NCI-H2029 (cell line): Measurements from ENCODE around the gene ZNG1B.
"Not testable (repeated sequence)": the region's sequence is repeated elsewhere in the genome, so short reads cannot be mapped to it uniquely, and the experiment has no call there.

Experiments
- DNase-seq: peaks from one replicate; lab custom pipeline; 2025; lab: John Stamatoyannopoulos, UW

ZNG1B gene

DNA sequence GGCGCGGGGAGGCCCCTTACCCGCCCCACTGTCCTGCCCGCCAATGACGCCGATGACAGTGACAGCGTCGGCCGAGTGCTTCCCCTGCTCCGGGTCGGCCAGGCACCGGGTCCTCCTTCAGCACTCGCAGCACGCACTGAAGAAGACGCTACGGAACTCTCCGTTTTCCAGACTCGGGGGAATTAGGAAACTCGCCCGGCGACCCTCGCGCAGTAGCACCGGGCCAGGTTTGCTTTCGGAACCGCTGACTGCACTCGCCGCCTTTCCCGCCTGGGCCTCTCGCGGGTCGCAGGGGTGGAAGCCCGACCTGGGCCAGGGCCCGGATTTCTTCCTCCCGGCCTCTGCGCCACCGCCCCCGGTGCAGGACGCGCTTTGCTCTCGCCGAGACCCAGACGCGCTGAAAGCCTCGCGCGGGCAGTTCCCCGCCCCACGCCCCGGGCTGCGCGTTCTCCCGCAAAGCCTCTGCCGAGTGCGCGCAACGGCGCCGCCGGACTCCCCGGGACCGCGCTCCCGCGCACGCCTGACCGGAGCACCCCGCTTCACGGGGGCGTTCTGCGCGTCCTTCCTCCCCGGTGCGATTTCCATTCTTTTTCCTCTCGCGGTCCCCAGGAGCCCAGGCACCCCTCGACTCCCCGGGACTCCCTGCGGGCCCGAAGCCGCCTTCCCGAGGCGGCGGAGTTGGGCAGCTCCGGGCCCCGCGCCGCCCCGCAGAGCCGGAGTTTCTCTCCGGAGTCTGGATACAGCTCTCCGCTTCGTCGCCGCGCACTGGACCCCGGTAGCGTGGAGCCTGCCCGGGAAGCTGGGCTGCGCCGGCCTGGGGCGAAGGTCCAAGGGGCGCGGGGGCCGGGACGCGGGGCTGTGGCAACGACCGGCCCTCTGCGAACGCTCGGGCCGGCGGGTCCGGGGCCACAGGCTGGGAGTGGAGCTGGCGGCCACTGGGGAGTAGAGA is 65.9 kb downstream of the ZNG1B start:
- not testable (repeated sequence) for DNase-seq

DNA sequence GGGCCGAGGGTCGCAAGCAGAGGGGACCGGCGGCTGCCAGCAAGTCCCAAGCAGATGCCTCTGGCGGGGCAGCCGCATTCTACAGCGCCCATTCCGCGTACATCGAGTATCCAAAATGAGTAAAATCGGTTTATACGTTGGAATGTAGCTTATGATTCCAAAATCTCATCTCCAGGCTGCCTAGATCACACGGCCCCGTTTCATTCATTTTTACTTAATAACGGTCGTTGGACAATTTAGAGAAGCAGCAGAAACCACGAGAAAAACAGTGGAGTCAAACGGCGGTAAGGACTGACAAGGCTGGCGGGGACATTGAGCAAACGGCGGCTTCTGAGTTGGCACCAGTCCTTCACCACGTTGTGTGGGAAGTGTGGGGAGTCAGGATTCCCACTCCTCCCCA is 66.6 kb downstream of the ZNG1B start:
- DNase-seq: not testable (repeated sequence)

DNA sequence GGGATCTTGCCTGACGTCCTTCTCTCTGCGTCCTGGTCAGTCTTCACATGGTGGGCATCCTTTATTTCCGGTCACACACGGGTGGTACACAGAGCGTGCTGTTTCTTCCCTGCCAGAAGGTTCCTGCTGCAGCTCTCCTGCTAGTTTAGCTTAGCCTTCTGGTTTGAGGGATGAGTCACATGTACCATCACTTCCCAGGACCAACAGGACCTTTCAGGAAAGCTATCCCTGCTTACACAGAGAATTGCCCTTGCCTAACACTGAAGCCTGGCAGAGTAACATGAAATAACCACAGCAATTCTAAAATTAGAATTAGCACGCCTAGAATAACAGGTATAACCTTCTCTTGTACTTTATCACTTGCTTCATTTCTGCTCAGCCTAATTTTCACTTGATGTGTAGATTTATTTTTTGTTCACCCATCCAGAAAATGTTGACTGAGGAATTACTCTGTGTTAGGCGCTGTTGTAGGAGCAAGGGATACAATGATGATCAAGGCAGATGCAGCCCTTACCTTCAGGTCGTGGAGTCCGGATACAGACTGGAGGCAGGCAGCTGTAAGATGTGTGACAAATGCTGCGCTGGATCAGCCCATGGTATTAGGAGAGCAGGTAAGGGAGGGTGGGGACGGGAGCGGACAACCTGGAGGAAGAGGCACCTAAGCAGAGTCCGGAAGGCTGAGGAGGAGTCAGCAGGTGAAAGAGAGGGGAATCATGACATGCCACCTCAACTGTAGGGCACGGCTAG is 70.1 kb downstream of the ZNG1B start:
- not testable (repeated sequence) for DNase-seq

DNA sequence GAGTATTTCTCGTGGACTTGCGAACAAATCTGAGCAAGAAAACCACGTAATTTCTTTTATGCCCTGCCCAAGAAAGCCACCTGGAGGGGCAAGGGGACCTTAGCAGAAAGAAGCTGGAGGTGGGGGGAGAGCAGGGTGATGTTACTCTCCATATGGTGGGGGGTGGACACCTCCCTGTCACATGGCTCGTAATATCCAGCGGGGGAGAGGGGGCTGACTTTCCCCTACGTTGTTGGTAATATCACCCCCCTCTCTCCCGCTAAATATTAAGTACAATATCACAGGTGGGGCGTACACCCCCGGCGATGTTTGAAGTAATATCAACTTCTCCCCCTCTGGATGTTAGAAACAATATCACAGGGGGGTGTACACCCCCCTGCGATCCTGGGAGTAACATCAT is 70.7 kb downstream of the ZNG1B start:
- not testable (repeated sequence) for DNase-seq

DNA sequence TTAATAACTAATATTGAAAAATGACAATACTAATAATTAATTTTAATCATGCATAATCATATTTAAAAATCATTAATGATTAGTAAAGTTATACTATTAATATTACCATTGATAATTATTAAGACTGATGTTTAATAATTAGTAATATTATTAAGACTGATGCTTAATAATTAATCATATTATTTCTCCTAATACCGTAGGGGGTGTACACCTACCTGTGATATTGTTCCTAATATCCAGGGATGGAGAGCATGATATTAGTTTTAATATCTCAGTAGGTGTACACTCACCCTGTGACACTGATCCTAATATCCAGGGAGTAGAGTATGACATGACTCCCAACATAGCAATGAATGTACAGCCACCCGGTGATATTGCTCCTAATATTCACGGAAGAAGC is 73.4 kb downstream of the ZNG1B start:
- DNase-seq: not testable (repeated sequence)

DNA sequence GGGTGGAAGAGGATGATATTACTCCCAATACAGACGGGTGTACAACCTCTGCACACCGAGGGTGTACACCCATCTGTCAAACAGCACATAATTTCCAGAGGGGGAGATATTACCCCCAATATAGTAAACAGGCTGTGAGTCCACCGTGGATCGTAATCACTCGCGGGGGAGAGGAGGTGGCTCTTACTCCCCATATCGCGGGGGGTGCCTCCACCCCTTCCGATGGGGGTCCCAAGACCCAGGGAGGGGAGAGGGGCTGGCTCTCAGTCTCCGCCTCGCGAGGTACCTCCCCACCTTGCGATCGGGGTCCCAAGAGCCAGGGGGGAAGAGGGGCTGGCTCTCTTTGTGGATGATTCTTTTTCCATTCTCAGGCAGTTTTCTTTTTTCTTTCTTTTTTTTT is 74.4 kb downstream of the ZNG1B start:
- DNase-seq: not testable (repeated sequence)

DNA sequence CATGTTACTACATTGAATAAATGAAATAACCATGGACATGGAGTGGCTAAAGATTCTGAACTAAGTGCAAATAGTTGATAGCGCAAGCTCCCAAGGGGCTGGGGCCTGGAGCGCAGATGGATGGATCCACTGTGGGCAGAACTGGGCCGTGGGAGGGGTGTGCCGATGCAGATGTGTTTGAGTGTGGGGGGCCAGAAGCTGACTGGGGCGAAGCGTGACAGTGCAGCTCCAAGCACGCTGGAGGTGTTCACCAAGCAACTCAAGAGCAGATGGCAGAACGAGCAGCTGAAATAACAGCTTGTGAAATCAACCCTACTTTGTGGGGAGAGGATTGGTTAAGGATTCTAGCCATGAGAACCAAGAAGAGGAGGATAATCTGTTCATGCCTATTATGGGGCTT is 78.0 kb downstream of the ZNG1B start:
- not testable (repeated sequence) for DNase-seq

DNA sequence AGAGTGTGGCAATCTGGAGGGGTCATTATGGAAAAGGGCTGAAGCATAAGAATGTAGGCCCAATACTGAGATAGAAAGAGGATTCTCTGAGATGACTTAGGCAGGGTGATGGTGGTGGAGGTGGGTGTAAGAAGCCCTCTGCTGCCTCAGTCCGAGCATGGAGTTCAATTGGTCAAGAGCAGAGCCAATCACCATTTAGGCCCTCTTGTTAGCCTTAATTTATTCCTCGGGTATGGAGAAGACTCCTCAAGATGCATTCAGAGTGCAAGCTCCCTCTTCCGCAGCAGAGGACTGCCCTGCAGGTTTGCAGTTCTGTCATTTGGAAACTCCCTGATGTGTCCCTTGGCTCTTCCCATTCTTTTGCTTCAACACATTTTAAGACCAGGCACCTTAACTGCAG is 78.5 kb downstream of the ZNG1B start:
- DNase-seq: not testable (repeated sequence)

DNA sequence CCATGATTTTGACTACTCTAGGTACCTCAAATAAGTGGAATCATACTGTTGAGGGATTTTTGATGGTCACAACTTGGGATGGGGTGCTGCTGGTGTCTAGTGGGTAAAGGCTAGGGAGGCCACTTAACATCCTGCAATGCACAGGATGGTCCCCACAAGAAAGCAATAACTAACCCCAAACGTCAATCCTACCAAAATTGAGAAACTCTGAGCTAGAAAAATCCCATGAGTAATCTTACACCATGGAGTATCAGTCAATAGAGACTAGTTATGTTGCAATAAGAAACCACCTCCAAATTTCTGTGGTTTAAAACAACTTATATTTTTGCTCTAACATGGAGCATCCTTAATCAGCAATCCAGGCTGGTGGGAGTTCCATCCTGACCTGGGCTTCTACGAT is 79.5 kb downstream of the ZNG1B start:
- not testable (repeated sequence) for DNase-seq

DNA sequence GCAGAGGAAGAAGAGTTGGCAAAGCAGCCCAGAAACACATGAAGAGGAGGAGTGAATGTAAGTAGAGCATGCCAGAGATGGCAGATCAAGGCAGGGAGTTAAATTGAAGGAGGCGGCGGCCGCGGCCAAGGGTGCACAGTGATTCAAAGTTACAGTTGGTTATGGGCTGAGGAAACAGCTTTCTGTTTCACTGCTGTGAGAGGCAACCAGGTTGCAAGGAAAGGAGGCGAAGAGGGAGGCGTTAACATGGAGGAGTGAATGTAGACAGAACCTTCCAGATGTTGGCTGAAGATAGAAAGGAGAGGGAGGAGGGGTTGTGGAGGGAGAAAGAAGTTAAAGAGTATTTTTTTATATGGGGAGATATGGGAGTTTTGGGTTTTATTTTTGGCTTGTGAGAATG is 83.3 kb downstream of the ZNG1B start:
- DNase-seq: not testable (repeated sequence)

DNA sequence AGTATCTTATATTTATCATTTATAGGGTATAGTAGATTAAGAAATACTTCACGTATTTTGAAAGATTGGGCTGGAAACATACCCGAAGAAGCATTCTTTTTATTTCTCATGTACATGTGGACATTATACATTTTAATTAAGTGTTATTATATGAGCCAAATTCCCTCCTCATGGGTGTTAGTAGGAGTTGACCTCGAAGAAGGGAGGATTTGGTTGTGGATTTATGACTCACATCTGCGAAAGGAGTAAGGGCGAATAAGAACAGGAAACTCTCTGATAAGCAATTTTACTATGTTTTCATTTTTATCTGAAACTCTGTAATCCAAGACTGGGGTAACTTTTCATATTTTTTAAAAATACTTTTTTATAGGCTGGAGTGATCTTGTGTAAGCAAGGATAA is 84.0 kb downstream of the ZNG1B start:
- not testable (repeated sequence) for DNase-seq

DNA sequence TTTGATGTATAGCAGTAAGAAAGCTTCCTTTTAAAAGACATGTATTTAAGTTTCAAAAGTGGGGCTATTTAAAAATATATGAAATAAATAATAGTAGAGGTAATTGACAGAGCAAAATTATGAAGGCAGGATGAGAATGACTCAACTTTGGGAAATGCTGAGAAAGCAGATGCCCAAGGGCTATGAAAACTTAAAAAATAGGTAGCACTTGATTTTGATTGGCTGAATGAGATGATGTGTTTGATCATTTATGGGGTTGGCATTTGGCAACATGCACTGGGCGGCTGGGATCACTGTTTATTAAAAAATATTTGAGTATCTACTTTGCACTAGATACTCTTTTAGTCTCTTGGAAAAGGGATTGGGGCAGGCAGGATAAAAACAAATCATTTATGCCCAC is 87.5 kb downstream of the ZNG1B start:
- DNase-seq: not testable (repeated sequence)

DNA sequence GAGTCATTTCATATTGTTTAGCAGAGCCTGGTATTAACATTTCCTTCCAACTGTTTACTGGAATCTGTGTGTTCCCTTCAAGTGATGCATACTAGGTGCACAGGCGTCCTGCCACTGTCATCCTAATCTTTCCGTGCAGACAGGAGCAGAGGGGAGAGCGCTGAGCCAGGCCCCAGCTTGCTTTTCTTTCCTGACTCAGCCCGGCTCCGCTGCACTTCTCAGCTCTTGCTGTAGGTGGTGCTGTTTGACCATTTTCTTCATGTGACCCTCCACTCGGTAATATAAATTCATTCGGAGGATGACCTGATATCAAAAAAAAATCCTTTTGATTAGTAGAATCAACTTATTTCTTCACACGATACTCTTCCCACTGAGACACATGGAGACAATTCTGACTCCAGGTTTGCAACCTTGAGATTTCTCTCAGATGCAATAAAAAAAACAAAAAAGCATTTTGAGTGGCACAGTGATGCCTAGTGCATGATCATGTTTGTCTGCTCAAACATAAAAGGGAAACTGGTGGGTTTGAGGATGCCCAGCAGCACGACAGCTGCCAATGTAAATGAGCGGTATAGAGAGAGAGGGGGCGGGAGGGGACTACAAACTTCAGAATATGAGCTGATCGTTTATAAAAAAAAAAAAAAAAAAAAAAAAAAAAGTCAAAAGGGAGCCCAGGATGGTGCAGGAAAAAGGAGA is 90.0 kb downstream of the ZNG1B start:
- not testable (repeated sequence) for DNase-seq

DNA sequence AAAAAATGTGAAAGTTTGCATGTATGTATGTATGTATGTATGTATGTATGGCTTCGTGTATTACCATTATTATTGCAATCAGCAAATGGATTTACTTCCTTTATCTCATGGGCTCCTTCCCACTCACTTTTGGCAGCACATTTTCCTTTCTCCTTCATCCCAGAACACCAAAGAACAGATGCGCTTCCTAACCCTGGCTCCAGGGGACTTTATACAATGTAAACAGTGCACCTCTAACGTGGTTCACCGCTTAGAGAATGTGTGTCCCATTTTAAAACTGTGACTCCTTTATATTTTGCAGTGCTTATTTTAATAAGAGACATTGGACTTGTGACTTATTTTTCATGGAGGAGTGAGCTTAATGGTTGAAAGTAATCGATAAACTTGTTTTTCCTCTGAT is 90.6 kb downstream of the ZNG1B start:
- not testable (repeated sequence) for DNase-seq

DNA sequence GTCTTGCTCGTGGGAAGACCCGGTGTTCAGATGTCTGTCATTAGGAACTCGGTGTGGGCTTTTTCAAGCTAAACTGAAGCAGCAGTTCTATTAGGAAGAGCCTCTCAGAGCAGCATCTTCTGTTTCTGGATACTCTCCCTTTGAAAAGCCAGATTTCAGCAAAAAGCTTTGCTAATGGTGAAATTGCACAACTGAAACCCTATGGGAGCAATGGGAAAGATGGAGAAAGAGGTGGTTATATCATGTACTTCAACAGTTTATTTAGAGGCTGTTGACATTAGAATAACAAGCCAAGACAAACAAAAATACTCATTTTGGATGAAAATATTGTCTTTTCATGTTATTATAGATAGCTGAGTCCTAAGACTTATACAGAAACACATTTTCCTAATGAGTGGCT is 91.4 kb downstream of the ZNG1B start:
- DNase-seq: not testable (repeated sequence)

DNA sequence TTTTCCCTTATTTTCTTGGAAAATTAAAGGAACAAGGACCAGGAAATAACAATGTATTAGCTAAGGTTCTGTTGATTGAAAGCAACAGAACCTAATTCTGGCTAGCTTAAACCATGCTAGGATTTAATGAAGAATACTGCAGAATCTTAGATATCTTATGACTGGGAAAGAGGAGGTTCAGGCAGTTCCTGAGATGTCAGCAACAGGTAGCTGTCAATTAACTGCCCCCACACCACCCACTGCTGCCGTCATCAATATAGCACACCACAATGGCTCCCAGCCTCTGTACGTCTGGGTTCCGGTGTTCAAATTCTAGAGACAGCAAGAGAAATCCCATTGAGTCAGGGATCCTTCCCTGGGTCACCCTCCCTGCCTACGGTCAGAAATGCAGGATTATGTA is 95.5 kb downstream of the ZNG1B start:
- not testable (repeated sequence) for DNase-seq

DNA sequence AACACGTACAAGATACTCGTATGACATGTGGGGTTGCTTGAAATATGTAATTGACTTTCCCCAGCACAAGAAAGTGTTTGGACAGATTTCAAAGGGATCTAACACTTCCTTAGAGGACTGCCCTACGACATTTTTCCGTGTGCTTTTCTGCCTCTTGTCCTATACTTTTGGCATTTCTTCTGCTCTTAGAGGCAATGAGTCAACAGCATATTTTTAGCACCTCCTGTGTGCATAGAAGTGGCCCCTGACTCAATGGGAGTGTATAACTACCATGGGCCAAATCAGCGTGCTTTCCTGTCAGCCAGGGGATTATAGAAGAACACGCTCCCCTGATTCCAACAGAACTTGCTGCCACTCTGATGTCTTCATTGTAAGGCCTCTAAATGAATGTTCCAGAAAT is 99.1 kb downstream of the ZNG1B start:
- DNase-seq: not testable (repeated sequence)

DNA sequence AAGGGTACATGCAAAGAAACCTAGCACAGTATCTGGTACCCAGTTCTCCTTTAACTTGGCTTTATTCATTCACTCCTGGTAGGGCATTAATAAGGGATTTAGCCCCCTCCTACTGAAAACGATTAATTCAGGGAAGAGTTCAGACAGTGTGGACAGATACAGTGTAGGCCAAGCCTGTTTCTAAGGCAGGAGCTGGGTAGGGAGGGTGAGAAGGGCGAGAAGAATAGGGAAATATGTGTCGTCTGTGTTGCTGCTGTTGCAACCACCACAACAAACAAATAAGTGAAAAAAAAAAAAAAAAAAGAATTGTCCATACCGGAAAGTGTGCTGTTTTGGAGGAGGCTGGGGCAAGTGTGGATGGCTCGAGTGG is 103.3 kb downstream of the ZNG1B start:
- not testable (repeated sequence) for DNase-seq

DNA sequence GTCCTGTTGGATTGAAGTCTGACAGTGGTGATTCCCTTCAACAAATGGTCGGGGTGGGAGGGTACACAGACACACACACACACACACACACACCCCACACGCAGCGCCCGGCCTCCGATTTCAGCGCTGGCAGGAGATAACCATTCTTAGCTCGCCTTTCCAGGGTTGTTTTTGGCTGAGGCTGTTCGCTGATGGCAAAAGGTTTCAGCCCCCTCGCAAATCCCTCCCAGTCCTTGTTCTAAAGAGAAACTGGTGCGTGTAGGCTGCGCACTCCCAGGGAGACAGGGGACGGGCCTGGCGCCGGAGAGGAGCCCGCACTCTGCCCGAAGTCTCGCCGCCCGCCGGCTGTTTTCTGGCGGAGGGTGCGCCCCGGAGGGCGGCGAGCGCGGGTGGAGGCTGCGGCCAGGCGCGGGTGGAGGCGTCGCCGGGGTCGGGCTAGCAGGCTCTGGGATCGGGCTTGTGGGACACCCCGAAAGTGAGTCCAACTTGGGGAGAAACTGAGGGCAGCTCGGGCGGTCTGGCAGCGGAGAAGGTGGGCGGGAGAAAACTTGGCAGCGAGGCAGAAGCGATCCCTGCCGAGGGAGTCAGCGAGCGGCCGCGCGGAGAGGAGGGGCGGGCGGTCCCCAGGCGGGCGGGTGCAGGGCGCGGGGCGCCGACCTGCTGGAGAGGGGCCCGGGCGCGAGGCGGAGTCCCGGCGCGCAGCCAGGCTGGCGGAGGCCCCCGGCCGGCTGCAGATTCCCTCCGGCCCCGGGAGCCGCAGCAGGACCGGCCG is 103.9 kb downstream of the ZNG1B start:
- DNase-seq: not testable (repeated sequence)

DNA sequence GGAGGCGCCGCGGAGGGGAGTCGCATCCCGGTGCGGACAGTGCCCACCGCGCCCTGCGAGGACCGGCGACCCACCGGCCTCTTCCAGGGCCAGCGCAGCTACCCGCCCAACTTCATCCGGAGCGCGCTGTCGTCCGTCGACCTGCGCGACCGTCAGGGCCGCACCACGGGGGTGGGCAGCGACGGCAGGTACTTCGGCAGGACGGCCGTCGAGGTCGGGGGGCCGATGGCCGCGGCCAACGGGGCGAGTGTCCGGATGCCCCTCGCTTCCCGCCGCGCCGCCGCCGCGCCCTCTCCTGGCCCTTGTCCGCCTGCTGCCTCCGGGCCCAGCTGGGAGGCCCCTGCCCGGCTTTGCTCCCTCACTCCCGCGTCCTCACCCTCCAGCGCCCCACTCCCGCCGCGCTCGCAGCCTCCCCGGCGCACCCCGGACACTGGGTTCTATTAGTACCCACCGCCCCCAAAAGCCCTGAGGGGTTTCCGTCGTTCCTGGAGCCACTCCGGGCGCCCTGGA is 104.5 kb downstream of the ZNG1B start:
- not testable (repeated sequence) for DNase-seq

DNA sequence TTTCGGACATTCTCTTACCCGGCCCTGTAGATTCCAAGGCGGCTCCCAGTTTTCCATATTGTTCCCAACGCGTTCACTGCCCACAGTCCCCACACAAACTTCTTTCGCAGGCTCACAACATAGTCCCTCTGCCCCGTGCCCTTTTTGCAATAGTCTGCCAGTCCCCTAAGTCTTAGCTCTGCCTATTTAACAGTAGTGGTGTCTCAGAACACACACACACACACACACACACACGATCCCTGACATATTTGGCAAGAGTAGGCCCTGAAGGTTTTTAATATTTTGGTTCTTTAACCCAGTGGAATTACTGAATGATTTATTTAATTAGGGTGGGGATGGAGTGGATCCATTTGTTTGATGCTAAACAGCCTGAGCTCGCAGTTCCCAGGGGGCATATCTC is 105.0 kb downstream of the ZNG1B start:
- not testable (repeated sequence) for DNase-seq
